Activated CD4-positive, alpha-beta memory T cell treated with anti-CD3 and anti-CD28 coated beads for 36 hours (primary cell): ENCODE data around the gene CRIM1. TPM values are rescaled to one million over a fixed set of nuclear protein-coding genes. Genes with fewer than 3 reads are reported as not detected.

Experiments used
- CTCF ChIA-PET: fragments of 350-600 bp; sonication (Branson Sonifier 250); formaldehyde crosslinking; loops from one replicate; lab custom pipeline; 2021; ENCODE audit warnings: antibody characterized with exemption, inconsistent platforms; lab: Charles Lee
- POLR2A ChIA-PET: fragments of 350-600 bp; sonication (Branson Sonifier 250); formaldehyde crosslinking; loops from one replicate; lab custom pipeline; 2021; ENCODE audit warnings: antibody characterized with exemption; lab: Charles Lee
- DNase-seq: peaks from one replicate; pipeline ENCODE4 v3.0.0-alpha.2; 2020
- H3K27ac Mint-ChIP-seq: one replicate; pipeline ENCODE4 v1.8.0; 2021; ENCODE audit warnings: mixed read lengths
- H3K27me3 Mint-ChIP-seq: one replicate; pipeline ENCODE4 v1.8.0; 2021; ENCODE audit warnings: mixed read lengths
- H3K36me3 Mint-ChIP-seq: one replicate; pipeline ENCODE4 v1.8.0; 2021; ENCODE audit warnings: mixed read lengths
- H3K4me1 Mint-ChIP-seq: one replicate; pipeline ENCODE4 v1.8.0; 2021; ENCODE audit warnings: low read depth, mixed read lengths
- H3K4me3 Mint-ChIP-seq: one replicate; pipeline ENCODE4 v1.8.0; 2021; ENCODE audit warnings: mild to moderate bottlenecking, mixed read lengths
- H3K9me3 Mint-ChIP-seq: one replicate; pipeline ENCODE4 v1.8.0; 2021; ENCODE audit warnings: mixed read lengths
- intact Hi-C: fragments of 100-400 bp; cut with micrococcal nuclease; formaldehyde crosslinking; loops from one replicate; pipeline ENCODE4 v1.15.1; 2023
- total RNA-seq, 2 experiments: library from RNA; stranded (reverse); gene quantifications; one replicate each; pipeline ENCODE4 v1.2.3, GENCODE V29; 2021

The CRIM1 gene
- total RNA-seq, 2 experiments from 2014 or later = 5.3 to 5.5 TPM

- intact Hi-C loops = loop anchor here (5.0 kb wide), 2 partner anchors 153 to 532 kb away; no protein-coding TSS in a partner anchor
- ChIA-PET CTCF (no interaction called here), POLR2A (no interaction called here)
- no peaks in the 10 kb centered on the region for H3K9me3 Mint-ChIP-seq
- H3K4me1 Mint-ChIP-seq = no peaks in the 10 kb centered on the region
- no peaks in the 10 kb centered on the region for H3K27me3 Mint-ChIP-seq
- H3K4me3 Mint-ChIP-seq = no peak overlapping the region
- peaks cover 3% of the 10 kb centered on the region for H3K36me3 Mint-ChIP-seq
- no peak for DNase-seq
- no peak overlapping the region for H3K27ac Mint-ChIP-seq
Observed at GRCh38 chr2:36509075-36509474, 153.5 kb downstream of the CRIM1 start.

- Mint-ChIP-seq H3K27me3 (no peaks in the 10 kb centered on the region), H3K27ac (no peak overlapping the region), H3K4me3 (no peak overlapping the region), H3K36me3 (peaks cover 11% of the 10 kb centered on the region), H3K9me3 (no peaks in the 10 kb centered on the region), H3K4me1 (no peaks in the 10 kb centered on the region)
- intact Hi-C loops = no loop called here
- ChIA-PET CTCF (interaction anchor here (0.6 to 1.3 kb wide), 3 partner anchors 9 to 160 kb away, joined by 3 read pairs; no protein-coding TSS in a partner anchor), POLR2A (no interaction called here)
- DNase-seq = no peak
Observed at GRCh38 chr2:36511858-36512603, 156.5 kb downstream of the CRIM1 start.

DNA sequence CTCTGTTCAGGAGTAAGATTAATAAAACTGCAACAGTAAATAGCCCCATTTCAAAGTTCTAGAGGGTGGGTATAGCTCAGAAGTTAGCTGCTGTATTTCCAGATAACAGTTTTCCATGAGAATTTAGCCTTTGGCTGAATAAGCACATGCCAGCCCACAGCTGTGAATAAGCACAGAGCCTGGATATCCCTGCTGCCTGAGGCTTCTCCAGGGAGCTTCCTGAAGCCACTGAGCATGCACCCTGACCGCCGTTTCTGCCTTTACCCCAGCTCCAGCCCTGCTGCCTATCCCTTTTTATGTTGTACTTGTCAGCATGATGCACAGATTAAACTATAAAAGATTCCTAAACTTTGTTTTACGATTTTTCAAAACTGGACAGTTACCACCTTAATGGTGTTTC, 157.1 kb downstream of the CRIM1 start:
- Mint-ChIP-seq H3K9me3 (no peaks in the 10 kb centered on the region), H3K27ac (no peak overlapping the region), H3K27me3 (no peaks in the 10 kb centered on the region), H3K36me3 (peaks cover 11% of the 10 kb centered on the region), H3K4me1 (no peaks in the 10 kb centered on the region), H3K4me3 (no peak overlapping the region)
- CTCF ChIA-PET = interaction anchor here (0.9 to 1.3 kb wide), 2 partner anchors 9 to 160 kb away, joined by 3 read pairs; no protein-coding TSS in a partner anchor
- intact Hi-C loops = no loop called here
- POLR2A ChIA-PET = no interaction called here
- no peak for DNase-seq

DNA sequence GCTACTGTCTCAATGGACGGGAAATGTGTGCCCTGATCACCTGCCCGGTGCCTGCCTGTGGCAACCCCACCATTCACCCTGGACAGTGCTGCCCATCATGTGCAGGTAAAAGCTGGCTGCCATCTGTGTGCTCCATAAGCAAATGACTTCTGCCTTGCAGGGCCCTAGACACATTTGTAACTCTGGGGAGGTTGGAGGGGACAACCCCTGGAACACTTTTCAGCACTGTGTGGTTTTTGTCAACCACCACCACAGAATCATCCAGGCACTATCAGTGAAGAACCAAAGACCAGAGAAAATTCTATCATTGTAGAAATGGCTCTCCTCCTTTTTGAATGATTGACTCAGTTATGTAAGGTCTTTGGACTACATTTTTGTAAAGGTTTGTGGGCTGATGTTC, 158.1 kb downstream of the CRIM1 start:
- Mint-ChIP-seq H3K9me3 (no peaks in the 10 kb centered on the region), H3K4me1 (no peaks in the 10 kb centered on the region), H3K36me3 (peaks cover 11% of the 10 kb centered on the region), H3K4me3 (no peak overlapping the region), H3K27ac (no peak overlapping the region), H3K27me3 (no peaks in the 10 kb centered on the region)
- no peak for DNase-seq
- intact Hi-C loops = no loop called here
- ChIA-PET CTCF (no interaction called here), POLR2A (no interaction called here)

DNA sequence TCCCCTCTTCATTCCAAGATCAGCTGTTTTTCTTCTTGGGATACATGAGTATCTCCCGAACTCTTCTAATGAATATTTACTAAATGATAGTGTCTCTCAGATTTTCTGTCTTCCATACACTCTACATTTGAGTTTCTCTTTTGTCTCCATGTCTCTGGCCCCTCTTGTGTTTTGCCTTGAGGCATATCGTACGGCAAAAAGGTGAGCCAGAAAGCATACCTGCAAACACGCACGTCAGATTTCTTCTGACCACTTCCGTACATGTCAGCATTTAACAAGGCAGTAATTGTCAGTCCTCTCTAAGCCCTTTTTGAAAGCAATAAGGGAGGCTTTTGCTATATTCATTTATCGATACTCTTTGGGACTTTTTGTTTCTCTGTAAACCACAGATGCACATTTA, 160.0 kb downstream of the CRIM1 start:
- no peak for DNase-seq
- Mint-ChIP-seq H3K9me3 (no peaks in the 10 kb centered on the region), H3K4me3 (no peak overlapping the region), H3K4me1 (no peaks in the 10 kb centered on the region), H3K36me3 (peaks cover 14% of the 10 kb centered on the region), H3K27ac (no peak overlapping the region), H3K27me3 (no peaks in the 10 kb centered on the region)
- intact Hi-C loops = no loop called here
- ChIA-PET POLR2A (no interaction called here), CTCF (no interaction called here)

DNA sequence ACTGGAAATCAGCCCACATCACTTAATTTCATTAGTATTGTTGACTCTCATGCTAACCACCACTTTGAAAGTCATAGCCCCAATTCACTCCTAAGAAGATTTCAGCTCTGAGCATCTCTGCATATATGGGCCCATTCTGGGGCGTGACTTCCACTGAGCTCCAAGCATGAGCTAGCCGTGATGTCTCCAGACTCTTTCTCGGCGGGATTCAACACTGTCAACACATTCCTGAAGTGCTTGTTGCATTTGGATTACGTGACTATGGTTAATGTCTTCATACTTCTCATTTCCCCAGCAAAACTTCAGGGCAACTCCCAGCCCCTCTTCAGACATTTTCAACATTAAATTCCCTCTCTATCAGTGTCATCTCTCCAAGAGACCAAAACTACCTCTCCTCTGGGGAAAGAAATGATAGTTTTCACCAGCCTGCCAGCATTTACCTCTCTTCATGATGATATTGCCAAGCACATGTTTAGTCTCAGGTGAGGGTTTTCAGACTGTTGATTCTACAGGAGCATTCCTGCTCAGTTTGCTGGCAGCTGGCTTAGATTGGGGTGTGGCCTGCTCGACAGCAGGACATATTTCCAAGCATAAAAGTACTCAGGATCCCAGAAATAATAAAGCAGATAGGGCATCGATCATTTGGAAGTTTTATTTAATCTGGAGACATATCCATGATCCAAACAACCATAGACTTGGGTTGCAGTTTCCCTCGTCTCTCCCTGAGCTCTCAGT, 160.7 kb downstream of the CRIM1 start:
- H3K4me1 Mint-ChIP-seq = no peaks in the 10 kb centered on the region
- H3K9me3 Mint-ChIP-seq = no peaks in the 10 kb centered on the region
- POLR2A ChIA-PET = no interaction called here
- intact Hi-C loops = no loop called here
- H3K27me3 Mint-ChIP-seq = no peaks in the 10 kb centered on the region
- DNase-seq = no peak
- CTCF ChIA-PET = no interaction called here
- H3K4me3 Mint-ChIP-seq = no peak overlapping the region
- no peak overlapping the region for H3K27ac Mint-ChIP-seq
- H3K36me3 Mint-ChIP-seq = peaks cover 16% of the 10 kb centered on the region

GRCh38 chr2:36520431-36520830, 164.9 kb downstream of the CRIM1 start:
- H3K27me3 Mint-ChIP-seq = no peaks in the 10 kb centered on the region
- intact Hi-C loops = no loop called here
- no peak overlapping the region for H3K27ac Mint-ChIP-seq
- POLR2A ChIA-PET = no interaction called here
- CTCF ChIA-PET = no interaction called here
- H3K4me3 Mint-ChIP-seq = no peak overlapping the region
- no peak for DNase-seq
- H3K4me1 Mint-ChIP-seq = no peaks in the 10 kb centered on the region
- H3K36me3 Mint-ChIP-seq = peaks cover 12% of the 10 kb centered on the region
- H3K9me3 Mint-ChIP-seq = no peaks in the 10 kb centered on the region

DNA sequence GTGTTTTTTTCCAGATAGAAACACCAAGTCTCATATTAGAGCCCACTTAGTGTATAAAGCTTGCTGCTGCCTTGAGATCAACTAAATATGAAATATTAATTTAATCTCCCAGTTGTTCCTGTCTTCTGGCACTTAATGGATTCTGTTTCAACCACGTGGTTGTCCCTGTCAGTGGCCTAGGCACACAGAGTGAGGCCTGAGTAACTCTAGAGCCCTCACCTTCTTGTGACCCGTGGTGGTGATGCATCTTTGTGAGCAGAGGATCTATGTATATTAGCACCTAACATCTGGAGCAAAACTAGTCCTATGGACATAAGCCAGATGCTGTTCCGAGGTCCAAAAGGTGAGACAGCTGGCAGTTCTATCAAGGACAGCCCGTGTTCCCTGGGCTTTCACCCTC, 167.6 kb downstream of the CRIM1 start:
- ChIA-PET CTCF (no interaction called here), POLR2A (no interaction called here)
- Mint-ChIP-seq H3K4me1 (no peaks in the 10 kb centered on the region), H3K36me3 (peaks cover 10% of the 10 kb centered on the region), H3K9me3 (no peaks in the 10 kb centered on the region), H3K27ac (no peak overlapping the region), H3K4me3 (no peak overlapping the region), H3K27me3 (no peaks in the 10 kb centered on the region)
- intact Hi-C loops = no loop called here
- DNase-seq = no peak

DNA sequence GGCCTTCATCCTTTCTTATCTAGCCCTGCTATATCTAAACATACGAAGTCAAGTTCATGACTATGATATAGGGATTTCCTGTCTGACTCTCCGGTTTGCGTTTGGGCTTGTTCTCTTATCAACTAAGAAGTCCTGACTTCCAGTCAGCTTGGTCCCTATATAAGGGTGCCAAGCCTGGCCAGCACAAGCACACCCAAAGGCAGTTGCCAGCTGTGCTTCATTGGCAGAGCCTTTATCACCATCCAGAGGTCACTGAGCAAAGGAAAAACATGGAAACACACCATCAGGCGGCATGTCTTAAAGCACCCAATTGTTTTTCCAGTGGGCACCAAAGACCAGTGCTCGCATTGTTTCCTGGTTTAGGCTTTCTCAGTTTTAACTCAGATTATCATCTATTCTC, 169.7 kb downstream of the CRIM1 start:
- H3K36me3 Mint-ChIP-seq = peaks cover 7% of the 10 kb centered on the region
- no peak overlapping the region for H3K27ac Mint-ChIP-seq
- DNase-seq = no peak
- no peaks in the 10 kb centered on the region for H3K9me3 Mint-ChIP-seq
- H3K4me1 Mint-ChIP-seq = no peaks in the 10 kb centered on the region
- H3K4me3 Mint-ChIP-seq = no peak overlapping the region
- intact Hi-C loops = no loop called here
- POLR2A ChIA-PET = no interaction called here
- CTCF ChIA-PET = interaction anchor here (0.7 kb wide), 1 partner anchor 1515 kb away, joined by 3 read pairs; no protein-coding TSS in a partner anchor
- no peaks in the 10 kb centered on the region for H3K27me3 Mint-ChIP-seq

DNA sequence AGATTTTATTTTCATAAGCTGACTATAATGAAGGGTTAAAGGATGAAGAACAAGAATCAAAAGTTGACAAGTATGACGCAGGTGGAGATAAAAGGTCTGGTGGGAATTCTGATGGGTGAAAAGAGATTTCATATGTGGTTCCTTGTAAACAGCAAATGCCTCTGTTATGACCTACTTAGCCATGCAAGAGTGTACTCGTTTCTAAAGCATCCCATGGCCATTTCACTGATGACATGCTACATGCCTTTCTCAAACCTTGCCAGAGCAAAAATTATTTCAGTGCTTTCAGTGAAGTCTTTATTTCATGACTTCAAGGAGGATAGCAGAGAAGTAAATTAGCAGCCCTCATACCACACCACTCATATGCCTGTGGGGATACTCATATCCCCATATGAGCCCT, 170.6 kb downstream of the CRIM1 start:
- CTCF ChIA-PET = interaction anchor here (1.6 kb wide), 1 partner anchor 31 kb away, joined by 3 read pairs; no protein-coding TSS in a partner anchor
- no peaks in the 10 kb centered on the region for H3K27me3 Mint-ChIP-seq
- peaks cover 6% of the 10 kb centered on the region for H3K36me3 Mint-ChIP-seq
- H3K27ac Mint-ChIP-seq = no peak overlapping the region
- no peaks in the 10 kb centered on the region for H3K9me3 Mint-ChIP-seq
- H3K4me1 Mint-ChIP-seq = no peaks in the 10 kb centered on the region
- POLR2A ChIA-PET = no interaction called here
- intact Hi-C loops = no loop called here
- no peak overlapping the region for H3K4me3 Mint-ChIP-seq
- DNase-seq = no peak

- ChIA-PET CTCF (no interaction called here), POLR2A (no interaction called here)
- H3K27ac Mint-ChIP-seq = no peak overlapping the region
- DNase-seq = no peak
- no peaks in the 10 kb centered on the region for H3K27me3 Mint-ChIP-seq
- H3K36me3 Mint-ChIP-seq = peaks cover 4% of the 10 kb centered on the region
- H3K9me3 Mint-ChIP-seq = no peaks in the 10 kb centered on the region
- intact Hi-C loops = no loop called here
- no peaks in the 10 kb centered on the region for H3K4me1 Mint-ChIP-seq
- no peak overlapping the region for H3K4me3 Mint-ChIP-seq
Observed at GRCh38 chr2:36528274-36528673, 172.7 kb downstream of the CRIM1 start.

DNA sequence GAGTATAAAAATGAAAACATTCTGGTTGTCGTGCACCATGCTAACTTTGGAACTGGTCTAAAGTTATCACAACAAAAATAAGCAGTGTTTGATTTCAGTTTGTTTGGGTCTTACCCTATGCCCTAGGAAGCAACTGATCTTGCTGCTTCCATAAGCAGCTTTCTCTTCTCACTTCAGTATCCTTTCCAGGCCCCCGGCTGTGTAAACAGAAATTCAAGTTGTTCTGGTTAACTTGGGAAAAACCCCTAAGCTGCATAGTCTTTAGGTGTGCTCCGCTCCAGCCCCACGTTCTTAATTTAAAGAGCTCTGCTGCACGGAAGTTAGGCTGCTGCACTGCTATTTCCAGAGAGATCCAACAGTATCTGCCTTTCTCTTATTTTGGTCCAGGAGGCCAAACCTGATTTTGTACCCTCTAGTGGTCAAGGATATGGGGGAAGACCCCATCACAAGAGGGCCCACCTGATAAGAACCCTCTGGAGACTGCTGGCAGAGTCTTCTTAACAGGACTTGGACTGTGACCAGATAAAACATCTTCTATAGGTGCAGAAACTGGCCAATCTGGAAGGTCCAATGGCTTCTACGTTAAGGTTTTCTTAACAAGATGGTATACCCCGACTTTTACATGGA, 173.3 kb downstream of the CRIM1 start:
- Mint-ChIP-seq H3K36me3 (peaks cover 4% of the 10 kb centered on the region), H3K27me3 (no peaks in the 10 kb centered on the region), H3K4me1 (no peaks in the 10 kb centered on the region), H3K9me3 (no peaks in the 10 kb centered on the region), H3K27ac (no peak overlapping the region), H3K4me3 (no peak overlapping the region)
- intact Hi-C loops = no loop called here
- ChIA-PET POLR2A (no interaction called here), CTCF (no interaction called here)
- DNase-seq = no peak
